ENCODE measurements around the gene MLH3.

The MLH3 gene

DNA sequence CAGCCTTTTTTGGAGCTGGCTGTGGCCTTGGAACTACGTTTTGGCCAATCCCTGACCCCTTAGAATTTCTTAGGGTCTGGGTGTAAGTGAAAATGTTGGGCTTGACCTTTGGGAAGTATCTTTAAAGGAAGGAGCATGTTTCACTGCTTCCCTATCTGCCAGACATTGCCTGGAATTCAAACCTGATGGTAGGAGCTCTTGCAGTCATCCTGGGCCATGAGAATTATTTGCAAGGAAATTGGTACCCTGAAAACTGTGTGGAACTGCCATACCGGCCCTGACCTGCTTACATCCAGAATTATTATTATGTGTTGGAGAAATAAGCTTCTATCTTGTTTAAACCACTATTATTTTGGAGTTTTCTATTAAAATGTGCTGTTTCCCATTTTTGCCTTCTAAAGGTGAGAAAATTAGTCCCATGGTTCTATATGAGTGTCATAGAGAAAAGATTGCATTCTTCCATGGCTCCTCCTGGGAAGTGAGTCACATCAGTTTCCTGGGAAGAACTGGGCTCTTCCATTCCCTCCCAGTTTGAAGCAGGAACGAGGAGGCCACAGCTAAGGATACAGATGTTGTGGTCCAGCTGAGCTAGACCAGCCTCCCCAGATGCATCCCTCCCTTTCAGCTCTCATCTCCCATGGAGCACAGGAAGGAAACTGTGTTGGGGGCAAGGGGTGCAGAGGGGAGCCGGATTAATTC, 86.3 kb downstream of the MLH3 start:
- DNase-seq (ENCODE audit: low read depth) = no peak
